B cell (primary cell): ENCODE data around the gene POFUT2.

Experiments
- CTCF ChIP-seq: fragments of 200-600 bp; IDR thresholded peaks from one replicate; pipeline ENCODE4 v1.8.0; 2022; ENCODE audit warnings: antibody characterized with exemption, mild to moderate bottlenecking
- EZH2 ChIP-seq: IDR thresholded peaks from 2 replicates; pipeline ENCODE4 v1.6.1; 2012; ENCODE audit warnings: borderline replicate concordance, low read depth, mild to moderate bottlenecking, moderate library complexity, low read length; ENCODE audit not compliant: insufficient read depth, poor library complexity, severe bottlenecking

GRCh38 chr21:45299026-45299863 is 11.6 kb upstream of the POFUT2 start:
- TF ChIP-seq EZH2 (no peak), CTCF (no peak)
